HepG2 (cell line): Measurements from ENCODE around the gene NCR3LG1. TPM values are rescaled to one million over a fixed set of nuclear protein-coding genes. Genes with fewer than 3 reads are reported as not detected.

Source experiments
- ARID2 ChIP-seq: sonication (generic); formaldehyde crosslinking; IDR thresholded peaks from 2 replicates; pipeline ENCODE4 v1.8.1; 2022; ENCODE audit warnings: mild to moderate bottlenecking, missing genetic modification reagents, borderline replicate concordance
- DNMT1 ChIP-seq: sonication (generic); formaldehyde crosslinking; IDR thresholded peaks from 2 replicates; pipeline ENCODE4 v1.5.1; 2020; ENCODE audit warnings: mild to moderate bottlenecking, missing genetic modification reagents
- MIXL1 ChIP-seq: IDR thresholded peaks from 2 replicates; pipeline ENCODE4 v1.6.1; 2016
- NFE2L2 ChIP-seq: fragments of 150-350 bp; IDR thresholded peaks from 2 replicates; pipeline ENCODE4 v1.6.1; 2014; ENCODE audit warnings: low read length
- TCF12 ChIP-seq, 2 experiments: fragments of 450-650 bp in 1 of 2; sonication (generic) in 1 of 2; formaldehyde crosslinking in 1 of 2; IDR thresholded peaks; 2 replicates each; pipeline versions ENCODE4 v1.6.1 to v1.8.0; 2017 to 2022; ENCODE audit warnings: antibody characterized with exemption in 1 of 2, mild to moderate bottlenecking in 1 of 2, missing genetic modification reagents in 1 of 2, moderate library complexity in 1 of 2
- TCF7 ChIP-seq: sonication (generic); IDR thresholded peaks from 2 replicates; pipeline ENCODE4 v1.6.1; 2016; ENCODE audit warnings: antibody characterized with exemption, low read depth
- ZNF232 ChIP-seq: sonication (generic); formaldehyde crosslinking; IDR thresholded peaks from 2 replicates; pipeline ENCODE4 v1.4.0; 2020; ENCODE audit warnings: missing genetic modification reagents, borderline replicate concordance
- ZNF326 ChIP-seq: sonication (generic); formaldehyde crosslinking; IDR thresholded peaks from 2 replicates; pipeline ENCODE4 v1.4.0; 2020; ENCODE audit warnings: missing genetic modification reagents, borderline replicate concordance
- ZNF446 ChIP-seq: sonication (generic); formaldehyde crosslinking; IDR thresholded peaks from 2 replicates; pipeline ENCODE4 v1.5.0; 2020; ENCODE audit warnings: mild to moderate bottlenecking, missing genetic modification reagents
- ZNF605 ChIP-seq: sonication (generic); formaldehyde crosslinking; IDR thresholded peaks from 2 replicates; pipeline ENCODE4 v1.8.0; 2022; ENCODE audit warnings: mild to moderate bottlenecking, missing genetic modification reagents
- ZNF878 ChIP-seq: sonication (generic); formaldehyde crosslinking; IDR thresholded peaks from 2 replicates; pipeline ENCODE4 v1.8.1; 2023; ENCODE audit warnings: mild to moderate bottlenecking, missing genetic modification reagents, moderate library complexity
- polyA plus RNA-seq, 8 experiments: library from polyadenylated mRNA; depleted of rRNA in 3 of 8; stranded (reverse) in 7 of 8; unstranded in 1 of 8; fragments of >200 nt; fragmentation: Illumina TruSeq in 4 of 8; extraction: Trizol in 4 of 8; gene quantifications; 2 replicates each; pipeline versions ENCODE4 v1.2.1 to v1.2.3, GENCODE V29; 2011 to 2016; ENCODE audit warnings: low read depth in 4 of 8, missing spikeins in 1 of 8, mixed read lengths in 1 of 8; ENCODE audit not compliant: insufficient read depth in 1 of 8
- total RNA-seq, 5 experiments: library from RNA; depleted of rRNA; stranded (reverse); fragments of >200 nt; fragmentation: Illumina TruSeq; extraction: Trizol; gene quantifications; 2 replicates each; pipeline ENCODE4 v1.2.3, GENCODE V29; 2016; ENCODE audit warnings: low read depth in 1 of 5
- TF ChIP-seq, protein P1 (sequence below): sonication (generic); formaldehyde crosslinking; conservative IDR thresholded peaks from 2 replicates; pipeline ENCODE4 v1.8.1; 2023; ENCODE audit warnings: missing genetic modification reagents
- TF ChIP-seq, protein P2 (sequence below): IDR thresholded peaks from 2 replicates; pipeline ENCODE4 v1.6.1; 2012; ENCODE audit warnings: inconsistent platforms
- TF ChIP-seq, protein P3 (sequence below): sonication (generic); formaldehyde crosslinking; conservative IDR thresholded peaks from 2 replicates; pipeline ENCODE4 v1.4.0; 2020; ENCODE audit warnings: mild to moderate bottlenecking, missing genetic modification reagents, moderate library complexity
- TF ChIP-seq, protein P4 (sequence below): sonication (generic); formaldehyde crosslinking; conservative IDR thresholded peaks from 2 replicates; pipeline ENCODE4 v1.5.0; 2020; ENCODE audit warnings: missing genetic modification reagents
- TF ChIP-seq, protein P5 (sequence below): sonication (generic); formaldehyde crosslinking; IDR thresholded peaks from 2 replicates; pipeline ENCODE4 v1.4.0; 2020; ENCODE audit warnings: missing genetic modification reagents

The NCR3LG1 gene
- total and polyA plus RNA-seq, 2 of the 13 experiments (the other 11 are each of a cell fraction or from before 2014, with no cell fraction given): 16.1 to 25.1 TPM

DNA sequence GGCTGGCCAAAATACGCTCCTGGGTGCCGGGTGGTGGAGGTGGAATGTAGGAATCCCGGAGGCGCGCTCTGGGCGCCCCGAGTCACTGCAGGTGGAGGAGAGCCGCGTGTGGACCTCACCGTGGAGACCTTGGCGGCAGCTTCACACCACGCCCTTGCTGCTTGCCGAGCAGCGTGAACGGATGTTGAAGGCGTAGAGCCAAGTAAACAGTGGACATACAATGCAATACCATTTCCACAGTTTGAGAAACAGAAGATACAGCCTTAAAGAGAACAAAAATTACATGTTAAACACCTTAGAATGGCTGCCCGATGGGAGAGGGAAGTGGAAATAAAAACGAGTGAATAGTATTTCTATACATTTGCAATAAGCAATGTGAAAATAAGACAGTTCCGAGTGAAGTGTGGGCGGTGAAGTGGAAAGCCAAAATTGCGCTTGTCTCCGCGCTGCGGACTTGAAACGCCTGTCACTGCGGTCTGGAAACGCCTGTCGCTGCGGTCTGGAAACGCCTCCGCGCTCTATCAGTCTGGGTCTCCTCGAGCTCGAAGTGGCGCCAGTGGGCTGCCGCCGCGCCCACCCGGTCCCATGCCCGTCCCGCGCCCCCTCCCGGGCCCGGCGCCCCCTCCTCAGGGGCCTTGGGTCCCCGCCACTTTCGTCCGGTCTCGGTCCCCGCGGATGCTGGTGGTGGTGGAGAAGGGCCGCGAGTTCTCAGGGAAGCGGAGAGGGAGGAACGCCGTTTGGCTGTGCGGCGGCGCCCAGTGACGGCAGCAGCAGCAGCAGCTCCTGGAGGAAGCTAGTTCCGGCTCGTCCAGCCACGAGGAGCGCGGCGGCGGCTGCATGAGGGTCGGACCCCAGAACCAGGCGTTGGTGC lies 1.6 kb downstream of the NCR3LG1 start (continued):
- TF ChIP-seq, protein P1, sequence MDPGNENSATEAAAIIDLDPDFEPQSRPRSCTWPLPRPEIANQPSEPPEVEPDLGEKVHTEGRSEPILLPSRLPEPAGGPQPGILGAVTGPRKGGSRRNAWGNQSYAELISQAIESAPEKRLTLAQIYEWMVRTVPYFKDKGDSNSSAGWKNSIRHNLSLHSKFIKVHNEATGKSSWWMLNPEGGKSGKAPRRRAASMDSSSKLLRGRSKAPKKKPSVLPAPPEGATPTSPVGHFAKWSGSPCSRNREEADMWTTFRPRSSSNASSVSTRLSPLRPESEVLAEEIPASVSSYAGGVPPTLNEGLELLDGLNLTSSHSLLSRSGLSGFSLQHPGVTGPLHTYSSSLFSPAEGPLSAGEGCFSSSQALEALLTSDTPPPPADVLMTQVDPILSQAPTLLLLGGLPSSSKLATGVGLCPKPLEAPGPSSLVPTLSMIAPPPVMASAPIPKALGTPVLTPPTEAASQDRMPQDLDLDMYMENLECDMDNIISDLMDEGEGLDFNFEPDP (CRISPR knock-in tag): no peak
- TF ChIP-seq, protein P2, sequence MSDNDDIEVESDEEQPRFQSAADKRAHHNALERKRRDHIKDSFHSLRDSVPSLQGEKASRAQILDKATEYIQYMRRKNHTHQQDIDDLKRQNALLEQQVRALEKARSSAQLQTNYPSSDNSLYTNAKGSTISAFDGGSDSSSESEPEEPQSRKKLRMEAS: peak; percentile 99
- TF ChIP-seq ARID2 (CRISPR knock-in tag) (no peak), TCF7 (no peak), ZNF446 (CRISPR knock-in tag) (no peak), DNMT1 (no peak), TCF12 (IDR thresholded peaks at IDR 0.05) (no peak), TCF12 (CRISPR knock-in tag; IDR thresholded peaks at IDR 0.05) (peak; percentile 43; the same call in 1 of the 2 replicates), ZNF326 (no peak), ZNF232 (CRISPR knock-in tag) (no peak), ZNF878 (0 out of 2 replicates have a peak, but pooled peaks have one; percentile 51), ZNF605 (CRISPR knock-in tag) (peak; percentile 59; the same call in 1 of the 2 replicates), MIXL1 (no peak; the same call in 1 of the 2 replicates), NFE2L2 (no peak)
- TF ChIP-seq, protein P3, sequence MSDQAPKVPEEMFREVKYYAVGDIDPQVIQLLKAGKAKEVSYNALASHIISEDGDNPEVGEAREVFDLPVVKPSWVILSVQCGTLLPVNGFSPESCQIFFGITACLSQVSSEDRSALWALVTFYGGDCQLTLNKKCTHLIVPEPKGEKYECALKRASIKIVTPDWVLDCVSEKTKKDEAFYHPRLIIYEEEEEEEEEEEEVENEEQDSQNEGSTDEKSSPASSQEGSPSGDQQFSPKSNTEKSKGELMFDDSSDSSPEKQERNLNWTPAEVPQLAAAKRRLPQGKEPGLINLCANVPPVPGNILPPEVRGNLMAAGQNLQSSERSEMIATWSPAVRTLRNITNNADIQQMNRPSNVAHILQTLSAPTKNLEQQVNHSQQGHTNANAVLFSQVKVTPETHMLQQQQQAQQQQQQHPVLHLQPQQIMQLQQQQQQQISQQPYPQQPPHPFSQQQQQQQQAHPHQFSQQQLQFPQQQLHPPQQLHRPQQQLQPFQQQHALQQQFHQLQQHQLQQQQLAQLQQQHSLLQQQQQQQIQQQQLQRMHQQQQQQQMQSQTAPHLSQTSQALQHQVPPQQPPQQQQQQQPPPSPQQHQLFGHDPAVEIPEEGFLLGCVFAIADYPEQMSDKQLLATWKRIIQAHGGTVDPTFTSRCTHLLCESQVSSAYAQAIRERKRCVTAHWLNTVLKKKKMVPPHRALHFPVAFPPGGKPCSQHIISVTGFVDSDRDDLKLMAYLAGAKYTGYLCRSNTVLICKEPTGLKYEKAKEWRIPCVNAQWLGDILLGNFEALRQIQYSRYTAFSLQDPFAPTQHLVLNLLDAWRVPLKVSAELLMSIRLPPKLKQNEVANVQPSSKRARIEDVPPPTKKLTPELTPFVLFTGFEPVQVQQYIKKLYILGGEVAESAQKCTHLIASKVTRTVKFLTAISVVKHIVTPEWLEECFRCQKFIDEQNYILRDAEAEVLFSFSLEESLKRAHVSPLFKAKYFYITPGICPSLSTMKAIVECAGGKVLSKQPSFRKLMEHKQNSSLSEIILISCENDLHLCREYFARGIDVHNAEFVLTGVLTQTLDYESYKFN (CRISPR knock-in tag): peak; percentile 81
- TF ChIP-seq, protein P4, sequence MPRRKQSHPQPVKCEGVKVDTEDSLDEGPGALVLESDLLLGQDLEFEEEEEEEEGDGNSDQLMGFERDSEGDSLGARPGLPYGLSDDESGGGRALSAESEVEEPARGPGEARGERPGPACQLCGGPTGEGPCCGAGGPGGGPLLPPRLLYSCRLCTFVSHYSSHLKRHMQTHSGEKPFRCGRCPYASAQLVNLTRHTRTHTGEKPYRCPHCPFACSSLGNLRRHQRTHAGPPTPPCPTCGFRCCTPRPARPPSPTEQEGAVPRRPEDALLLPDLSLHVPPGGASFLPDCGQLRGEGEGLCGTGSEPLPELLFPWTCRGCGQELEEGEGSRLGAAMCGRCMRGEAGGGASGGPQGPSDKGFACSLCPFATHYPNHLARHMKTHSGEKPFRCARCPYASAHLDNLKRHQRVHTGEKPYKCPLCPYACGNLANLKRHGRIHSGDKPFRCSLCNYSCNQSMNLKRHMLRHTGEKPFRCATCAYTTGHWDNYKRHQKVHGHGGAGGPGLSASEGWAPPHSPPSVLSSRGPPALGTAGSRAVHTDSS: no peak
- TF ChIP-seq, protein P5, sequence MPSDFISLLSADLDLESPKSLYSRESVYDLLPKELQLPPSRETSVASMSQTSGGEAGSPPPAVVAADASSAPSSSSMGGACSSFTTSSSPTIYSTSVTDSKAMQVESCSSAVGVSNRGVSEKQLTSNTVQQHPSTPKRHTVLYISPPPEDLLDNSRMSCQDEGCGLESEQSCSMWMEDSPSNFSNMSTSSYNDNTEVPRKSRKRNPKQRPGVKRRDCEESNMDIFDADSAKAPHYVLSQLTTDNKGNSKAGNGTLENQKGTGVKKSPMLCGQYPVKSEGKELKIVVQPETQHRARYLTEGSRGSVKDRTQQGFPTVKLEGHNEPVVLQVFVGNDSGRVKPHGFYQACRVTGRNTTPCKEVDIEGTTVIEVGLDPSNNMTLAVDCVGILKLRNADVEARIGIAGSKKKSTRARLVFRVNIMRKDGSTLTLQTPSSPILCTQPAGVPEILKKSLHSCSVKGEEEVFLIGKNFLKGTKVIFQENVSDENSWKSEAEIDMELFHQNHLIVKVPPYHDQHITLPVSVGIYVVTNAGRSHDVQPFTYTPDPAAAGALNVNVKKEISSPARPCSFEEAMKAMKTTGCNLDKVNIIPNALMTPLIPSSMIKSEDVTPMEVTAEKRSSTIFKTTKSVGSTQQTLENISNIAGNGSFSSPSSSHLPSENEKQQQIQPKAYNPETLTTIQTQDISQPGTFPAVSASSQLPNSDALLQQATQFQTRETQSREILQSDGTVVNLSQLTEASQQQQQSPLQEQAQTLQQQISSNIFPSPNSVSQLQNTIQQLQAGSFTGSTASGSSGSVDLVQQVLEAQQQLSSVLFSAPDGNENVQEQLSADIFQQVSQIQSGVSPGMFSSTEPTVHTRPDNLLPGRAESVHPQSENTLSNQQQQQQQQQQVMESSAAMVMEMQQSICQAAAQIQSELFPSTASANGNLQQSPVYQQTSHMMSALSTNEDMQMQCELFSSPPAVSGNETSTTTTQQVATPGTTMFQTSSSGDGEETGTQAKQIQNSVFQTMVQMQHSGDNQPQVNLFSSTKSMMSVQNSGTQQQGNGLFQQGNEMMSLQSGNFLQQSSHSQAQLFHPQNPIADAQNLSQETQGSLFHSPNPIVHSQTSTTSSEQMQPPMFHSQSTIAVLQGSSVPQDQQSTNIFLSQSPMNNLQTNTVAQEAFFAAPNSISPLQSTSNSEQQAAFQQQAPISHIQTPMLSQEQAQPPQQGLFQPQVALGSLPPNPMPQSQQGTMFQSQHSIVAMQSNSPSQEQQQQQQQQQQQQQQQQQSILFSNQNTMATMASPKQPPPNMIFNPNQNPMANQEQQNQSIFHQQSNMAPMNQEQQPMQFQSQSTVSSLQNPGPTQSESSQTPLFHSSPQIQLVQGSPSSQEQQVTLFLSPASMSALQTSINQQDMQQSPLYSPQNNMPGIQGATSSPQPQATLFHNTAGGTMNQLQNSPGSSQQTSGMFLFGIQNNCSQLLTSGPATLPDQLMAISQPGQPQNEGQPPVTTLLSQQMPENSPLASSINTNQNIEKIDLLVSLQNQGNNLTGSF (CRISPR knock-in tag): no peak
